Measurements from ENCODE around the gene WWC1. TPM values are rescaled to one million over a fixed set of nuclear protein-coding genes. Genes with fewer than 3 reads are reported as not detected.

The WWC1 gene
- total and polyA plus RNA-seq, 9 of the 15 experiments (the other 6 are each of a cell fraction or from before 2014, with no cell fraction given), result under 0.01 to 0.54 (median 0.42) TPM; not detected in 6

GRCh38 chr5:168486136-168486879, 194.9 kb downstream of the WWC1 start, which contains the start of gene RARS1 (continued):
- no peak for TF ChIP-seq ZNF146 (CRISPR knock-in tag; IDR thresholded peaks at IDR 0.05; ENCODE audit: unreplicated experiment)
- TF ChIP-seq ZNF134 (CRISPR knock-in tag; conservative IDR thresholded peaks at IDR 0.05), result no peak
- TF ChIP-seq NFE2L1 (tag; IDR thresholded peaks at IDR 0.05; ENCODE audit: borderline replicate concordance, low read depth), result no peak
- no peak for TF ChIP-seq PPARD (CRISPR knock-in tag; IDR thresholded peaks at IDR 0.05)
- TF ChIP-seq SMAD4 (CRISPR knock-in tag; conservative IDR thresholded peaks at IDR 0.05), result 0 out of 2 replicates have a peak, but pooled peaks have one; percentile 17
- no peak for TF ChIP-seq KLF10 (CRISPR knock-in tag; IDR thresholded peaks at IDR 0.05)
- TF ChIP-seq NFRKB (IDR thresholded peaks at IDR 0.05; ENCODE audit: low read depth), result no peak
- peak; percentile 30; the same call in 1 of the 2 replicates for TF ChIP-seq SPI1 (IDR thresholded peaks at IDR 0.05; ENCODE audit: borderline replicate concordance, low read depth, low read length)
- TF ChIP-seq CLOCK (CRISPR knock-in tag; IDR thresholded peaks at IDR 0.05; ENCODE audit: borderline replicate concordance), result no peak
- no peak for TF ChIP-seq ZNF347 (CRISPR knock-in tag; IDR thresholded peaks at IDR 0.05; ENCODE audit: low read depth)
- TF ChIP-seq STAT5A (IDR thresholded peaks at IDR 0.05; ENCODE audit: borderline replicate concordance, low read length), result no peak
- no peak for TF ChIP-seq ATF2 (CRISPR knock-in tag; IDR thresholded peaks at IDR 0.05)
- TF ChIP-seq MITF (IDR thresholded peaks at IDR 0.05), result no peak
- no peak for TF ChIP-seq ZNF75A (CRISPR knock-in tag; IDR thresholded peaks at IDR 0.05)
- peak; percentile 80 for TF ChIP-seq RBBP5 (IDR thresholded peaks at IDR 0.05; ENCODE audit: borderline replicate concordance, insufficient read depth, low read length, poor library complexity, severe bottlenecking)
- TF ChIP-seq DLX4 (CRISPR knock-in tag; IDR thresholded peaks at IDR 0.05), result no peak
- TF ChIP-seq HOXB6 (CRISPR knock-in tag; IDR thresholded peaks at IDR 0.05; ENCODE audit: borderline replicate concordance), result no peak
- TF ChIP-seq ZNF224 (CRISPR knock-in tag; IDR thresholded peaks at IDR 0.05), result no peak
- no peak for TF ChIP-seq SRSF3 (IDR thresholded peaks at IDR 0.05; ENCODE audit: insufficient read depth, low read length)
- peak; percentile 86 for TF ChIP-seq PKNOX1 (IDR thresholded peaks at IDR 0.05)

All from K562 (cell line).